22Rv1 (cell line): Measurements from ENCODE around the gene MMS19.

Experiments used
- H3K27ac ChIP-seq: fragments of 450-650 bp; 2 replicates; pipeline ENCODE4 v1.5.1; 2017
- CTCF ChIP-seq: fragments of 450-650 bp; IDR thresholded peaks from 2 replicates; pipeline ENCODE4 v1.5.1; 2017; ENCODE audit warnings: mild to moderate bottlenecking
- ZFX ChIP-seq: fragments of 450-650 bp; IDR thresholded peaks from 2 replicates; pipeline ENCODE4 v1.6.1; 2017; ENCODE audit warnings: antibody characterized with exemption, borderline replicate concordance

MMS19 gene

GRCh38 chr10:97517778-97518300 lies 19.6 kb upstream of the MMS19 start:
- TF ChIP-seq CTCF (no peak), ZFX (no peak)
- no peak overlapping the region for H3K27ac ChIP-seq

- no peak for TF ChIP-seq CTCF
- no peak for TF ChIP-seq ZFX
- H3K27ac ChIP-seq: no peak overlapping the region
Observed at GRCh38 chr10:97517096-97517750, 19.0 kb upstream of the MMS19 start.

GRCh38 chr10:97515271-97515978 lies 17.2 kb upstream of the MMS19 start:
- no peak overlapping the region for H3K27ac ChIP-seq

GRCh38 chr10:97514344-97514743 lies 16.1 kb upstream of the MMS19 start:
- TF ChIP-seq CTCF: no peak
- TF ChIP-seq ZFX: no peak
- H3K27ac ChIP-seq: no peak overlapping the region

More at GRCh38 chr10:97515271-97515978, 17.2 kb upstream of the MMS19 start:
- no peak for TF ChIP-seq CTCF
- no peak for TF ChIP-seq ZFX

GRCh38 chr10:97512993-97513392 lies 14.8 kb upstream of the MMS19 start:
- TF ChIP-seq CTCF (no peak), ZFX (no peak)

GRCh38 chr10:97511711-97512440 lies 13.7 kb upstream of the MMS19 start:
- TF ChIP-seq ZFX (no peak), CTCF (no peak)
- H3K27ac ChIP-seq: no peak overlapping the region

More at GRCh38 chr10:97512993-97513392, 14.8 kb upstream of the MMS19 start:
- H3K27ac ChIP-seq: no peak overlapping the region
